ENCODE data around the gene F2. TPM values are rescaled to one million over a fixed set of nuclear protein-coding genes. Genes with fewer than 3 reads are reported as not detected.

The F2 gene
- total and polyA plus RNA-seq, 2 of the 13 experiments (the other 11 are each of a cell fraction or from before 2014, with no cell fraction given) = 330 to 801 TPM

- TF ChIP-seq FOXO4 (CRISPR knock-in tag; conservative IDR thresholded peaks at IDR 0.05) = no peak
- peak; percentile 13 for TF ChIP-seq ZFP36 (IDR thresholded peaks at IDR 0.05; ENCODE audit: borderline replicate concordance, low read depth, low read length, partially characterized antibody)
- no peak for TF ChIP-seq ZBTB39 (CRISPR knock-in tag; IDR thresholded peaks at IDR 0.05)
- no peak for TF ChIP-seq KAT2B (IDR thresholded peaks at IDR 0.05; ENCODE audit: borderline replicate concordance, low read depth, low read length)
- TF ChIP-seq ZNF780A (CRISPR knock-in tag; IDR thresholded peaks at IDR 0.05) = no peak; the same call in 1 of the 2 replicates
- no peak for TF ChIP-seq TAF15 (IDR thresholded peaks at IDR 0.05; ENCODE audit: low read depth, low read length, poor library complexity, severe bottlenecking)
- TF ChIP-seq PAXIP1 (CRISPR knock-in tag; conservative IDR thresholded peaks at IDR 0.05) = peak; percentile 85
- TF ChIP-seq ETV6 (CRISPR knock-in tag; conservative IDR thresholded peaks at IDR 0.05) = 0 out of 2 replicates have a peak, but pooled peaks have one; percentile 35
- peak; percentile 51; the same call in 1 of the 2 replicates for TF ChIP-seq SOX5 (CRISPR knock-in tag; IDR thresholded peaks at IDR 0.05; ENCODE audit: borderline replicate concordance)
- TF ChIP-seq ARNTL (CRISPR knock-in tag; IDR thresholded peaks at IDR 0.05) = 0 out of 2 replicates have a peak, but pooled peaks have one; percentile 38
- TF ChIP-seq ZFP82 (CRISPR knock-in tag; IDR thresholded peaks at IDR 0.05; ENCODE audit: borderline replicate concordance) = peak; percentile 80; the same call in 1 of the 2 replicates
- peak; percentile 95 for TF ChIP-seq THAP11 (CRISPR knock-in tag; IDR thresholded peaks at IDR 0.05)
- TF ChIP-seq TAF1 (CRISPR knock-in tag; IDR thresholded peaks at IDR 0.05) = peak; percentile 85
- no peak for TF ChIP-seq FOSL1 (CRISPR knock-in tag; IDR thresholded peaks at IDR 0.05; ENCODE audit: borderline replicate concordance)
- peak; percentile 39; the same call in 1 of the 2 replicates for TF ChIP-seq FOXC1 (CRISPR knock-in tag; IDR thresholded peaks at IDR 0.05; ENCODE audit: borderline replicate concordance)
- no peak for TF ChIP-seq ZNF572 (CRISPR knock-in tag; IDR thresholded peaks at IDR 0.05)
- peak; percentile 85 for TF ChIP-seq NFIC (IDR thresholded peaks at IDR 0.05; ENCODE audit: low read length)
- TF ChIP-seq ZNF816 (CRISPR knock-in tag; IDR thresholded peaks at IDR 0.05; ENCODE audit: borderline replicate concordance) = peak; percentile 22; the same call in 1 of the 2 replicates
- peak; percentile 89 for TF ChIP-seq ZGPAT (CRISPR knock-in tag; IDR thresholded peaks at IDR 0.05)
- no peak for TF ChIP-seq ZFYVE20 (CRISPR knock-in tag; IDR thresholded peaks at IDR 0.05; ENCODE audit: borderline replicate concordance, low read depth)
- no peak for TF ChIP-seq TCF7 (IDR thresholded peaks at IDR 0.05; ENCODE audit: low read depth)
Measured at GRCh38 chr11:46700241-46701077, 18.6 kb upstream of the F2 start, which contains the start of the genes ARHGAP1 and ZNF408 (continued).
